Uterus (tissue), 4 donors: ENCODE results near the gene SP2. TPM values are rescaled to one million over a fixed set of nuclear protein-coding genes. Genes with fewer than 3 reads are reported as not detected.

ENCODE experiments used
- DNase-seq, 2 donors: peaks; one replicate each; pipeline ENCODE4 v3.0.0-alpha.2; 2019 to 2020
- H3K27ac ChIP-seq, 2 donors: fragments of 200-600 bp; sonication (generic); 1 replicate in 1 of 2; 2 replicates in 1 of 2; pipeline ENCODE4 v1.5.1; 2016 to 2018
- H3K27me3 ChIP-seq, 2 donors: fragments of 200-600 bp; sonication (generic); one replicate each; pipeline ENCODE4 v1.5.1; 2018 to 2019; ENCODE audit warnings: control low read depth in 1 of 2
- H3K36me3 ChIP-seq, 2 donors: fragments of 200-600 bp; sonication (generic); one replicate each; pipeline ENCODE4 v1.5.1; 2019; ENCODE audit warnings: control low read depth in 1 of 2
- H3K4me1 ChIP-seq, 2 donors: fragments of 200-600 bp; sonication (generic); one replicate each; pipeline ENCODE4 v1.5.1; 2018 to 2019; ENCODE audit warnings: control low read depth in 1 of 2
- H3K4me3 ChIP-seq, 2 donors: fragments of 200-600 bp; sonication (generic); 1 replicate in 1 of 2; 2 replicates in 1 of 2; pipeline ENCODE4 v1.5.1; 2018 to 2019; ENCODE audit warnings: mild to moderate bottlenecking in 1 of 2
- H3K9me3 ChIP-seq, 2 donors: fragments of 200-600 bp; sonication (generic); one replicate each; pipeline ENCODE4 v1.5.1; 2019; ENCODE audit warnings: control low read depth in 1 of 2
- POLR2A ChIP-seq, 2 donors: fragments of 450-650 bp; IDR thresholded peaks; one replicate each; pipeline ENCODE4 v1.6.1; 2016; ENCODE audit warnings: antibody characterized with exemption in 2 of 2, mild to moderate bottlenecking in 1 of 2, moderate library complexity in 1 of 2
- intact Hi-C: fragments of 100-400 bp; cut with DNase I; formaldehyde crosslinking; loops from one replicate; pipeline ENCODE4 v1.15.1; 2023; ENCODE audit warnings: low total_unique reads
- total RNA-seq, 4 donors: library from RNA; depleted of rRNA in 3 of 4; stranded (reverse); fragments of >200 nt in 3 of 4; gene quantifications; one replicate each; pipeline versions ENCODE4 v1.1.0 to v1.2.4, GENCODE V29; 2014 to 2023
- TF ChIP-seq, protein P1 (sequence below), 4 experiments: fragments of 200-600 bp in 2 of 4; fragments of 450-650 bp in 2 of 4; sonication (generic) in 2 of 4; IDR thresholded peaks; one replicate each; pipeline ENCODE4 v1.5.1; 2016 to 2019; ENCODE audit warnings: antibody characterized with exemption in 4 of 4, mild to moderate bottlenecking in 2 of 4, moderate library complexity in 1 of 4
- donor health status: DM: yes; HTN: yes; CAD: no.

Gene SP2
- 10 to 100 TPM in 1 of 4 donors, 1 to 10 TPM in 2, under 1 TPM in 1; 0.88 to 18.7 (median 1.3) TPM for total RNA-seq

- TF ChIP-seq, protein P1, sequence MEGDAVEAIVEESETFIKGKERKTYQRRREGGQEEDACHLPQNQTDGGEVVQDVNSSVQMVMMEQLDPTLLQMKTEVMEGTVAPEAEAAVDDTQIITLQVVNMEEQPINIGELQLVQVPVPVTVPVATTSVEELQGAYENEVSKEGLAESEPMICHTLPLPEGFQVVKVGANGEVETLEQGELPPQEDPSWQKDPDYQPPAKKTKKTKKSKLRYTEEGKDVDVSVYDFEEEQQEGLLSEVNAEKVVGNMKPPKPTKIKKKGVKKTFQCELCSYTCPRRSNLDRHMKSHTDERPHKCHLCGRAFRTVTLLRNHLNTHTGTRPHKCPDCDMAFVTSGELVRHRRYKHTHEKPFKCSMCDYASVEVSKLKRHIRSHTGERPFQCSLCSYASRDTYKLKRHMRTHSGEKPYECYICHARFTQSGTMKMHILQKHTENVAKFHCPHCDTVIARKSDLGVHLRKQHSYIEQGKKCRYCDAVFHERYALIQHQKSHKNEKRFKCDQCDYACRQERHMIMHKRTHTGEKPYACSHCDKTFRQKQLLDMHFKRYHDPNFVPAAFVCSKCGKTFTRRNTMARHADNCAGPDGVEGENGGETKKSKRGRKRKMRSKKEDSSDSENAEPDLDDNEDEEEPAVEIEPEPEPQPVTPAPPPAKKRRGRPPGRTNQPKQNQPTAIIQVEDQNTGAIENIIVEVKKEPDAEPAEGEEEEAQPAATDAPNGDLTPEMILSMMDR (IDR thresholded peaks at IDR 0.05) = peak in 2 of 4 experiments; percentile 8 to 46
- TF ChIP-seq POLR2A (IDR thresholded peaks at IDR 0.05) = peak; percentile 72 to 83
- H3K4me3 ChIP-seq = peak within 1 kb of the TSS; percentile 81 to 87
- no peaks in the 10 kb centered on the region for H3K36me3 ChIP-seq
- intact Hi-C loops = no loop called here
- DNase-seq = peak; percentile 100
- no peaks in the 10 kb centered on the region for H3K9me3 ChIP-seq
- H3K27ac ChIP-seq = peak within 1 kb of the TSS; percentile 99 to 100
- peaks cover 3 to 8% of the 10 kb centered on the region in 2 donors for H3K4me1 ChIP-seq
- H3K27me3 ChIP-seq = no peaks in the 10 kb centered on the region
Observed at GRCh38 chr17:47895856-47896671, at the start of gene SP2. SP2 (plus strand) TSS chr17:47896236; CDS start chr17:47896287, 51 bp downstream.

GRCh38 chr17:47846716-47847340, 49.2 kb upstream of the SP2 start:
- Histone ChIP-seq H3K4me3 (no peak overlapping the region), H3K36me3 (no peaks in the 10 kb centered on the region), H3K27ac (no peak overlapping the region), H3K9me3 (no peaks in the 10 kb centered on the region), H3K27me3 (peaks cover 10 to 11% of the 10 kb centered on the region in 2 donors), H3K4me1 (peaks cover 0 to 8% of the 10 kb centered on the region in 2 donors)
- TF ChIP-seq, protein P1 (IDR thresholded peaks at IDR 0.05) = no peak
- DNase-seq = no peak
- intact Hi-C loops = no loop called here

- Histone ChIP-seq H3K4me1 (peaks cover 0 to 8% of the 10 kb centered on the region in 2 donors), H3K27ac (no peak overlapping the region), H3K4me3 (no peak overlapping the region), H3K9me3 (no peaks in the 10 kb centered on the region), H3K27me3 (peaks cover 17 to 19% of the 10 kb centered on the region in 2 donors), H3K36me3 (no peaks in the 10 kb centered on the region)
- intact Hi-C loops = no loop called here
- DNase-seq = no peak
- TF ChIP-seq, protein P1 (IDR thresholded peaks at IDR 0.05) = no peak
- TF ChIP-seq POLR2A (IDR thresholded peaks at IDR 0.05) = no peak
Observed at GRCh38 chr17:47847341-47848197, 48.5 kb upstream of the SP2 start.

GRCh38 chr17:47848198-47848513, 47.9 kb upstream of the SP2 start:
- Histone ChIP-seq H3K27ac (no peak overlapping the region), H3K4me1 (peaks cover 0 to 8% of the 10 kb centered on the region in 2 donors), H3K27me3 (peaks cover 23 to 25% of the 10 kb centered on the region in 2 donors), H3K9me3 (no peaks in the 10 kb centered on the region), H3K4me3 (no peak overlapping the region), H3K36me3 (no peaks in the 10 kb centered on the region)
- no peak for DNase-seq
- no peak for TF ChIP-seq POLR2A (IDR thresholded peaks at IDR 0.05)
- TF ChIP-seq, protein P1 (IDR thresholded peaks at IDR 0.05) = no peak
- intact Hi-C loops = no loop called here
